Activated naive CD4-positive, alpha-beta T cell treated with anti-CD3 and anti-CD28 coated beads, Interleukin-2, amount 10 ng/mL, durations not matched to agents 7 days and 5 days (primary cell): ENCODE measurements around the gene CCM2.
A peak's percentile ranks its signal among the peaks of the same experiment; 100 is the strongest.

Experiments used
- CTCF ChIA-PET: fragments of 350-600 bp; sonication (Branson Sonifier 250); formaldehyde crosslinking; loops from one replicate; lab custom pipeline; 2021; ENCODE audit warnings: antibody characterized with exemption; lab: Charles Lee
- DNase-seq: peaks from one replicate; pipeline ENCODE4 v3.0.0-alpha.2; 2020
- H3K27ac Mint-ChIP-seq: one replicate; pipeline ENCODE4 v1.8.0; 2021; ENCODE audit warnings: mild to moderate bottlenecking, moderate library complexity, mixed read lengths
- H3K27me3 Mint-ChIP-seq: one replicate; pipeline ENCODE4 v1.8.0; 2021; ENCODE audit warnings: mild to moderate bottlenecking, mixed read lengths
- H3K36me3 Mint-ChIP-seq: one replicate; pipeline ENCODE4 v1.8.0; 2021; ENCODE audit warnings: mixed read lengths
- H3K4me1 Mint-ChIP-seq: one replicate; pipeline ENCODE4 v1.8.0; 2021; ENCODE audit warnings: mixed read lengths
- H3K4me3 Mint-ChIP-seq: one replicate; pipeline ENCODE4 v1.8.0; 2021; ENCODE audit warnings: mild to moderate bottlenecking, moderate library complexity, mixed read lengths
- H3K9me3 Mint-ChIP-seq: one replicate; pipeline ENCODE4 v1.8.0; 2021; ENCODE audit warnings: mixed read lengths

CCM2 gene

DNA sequence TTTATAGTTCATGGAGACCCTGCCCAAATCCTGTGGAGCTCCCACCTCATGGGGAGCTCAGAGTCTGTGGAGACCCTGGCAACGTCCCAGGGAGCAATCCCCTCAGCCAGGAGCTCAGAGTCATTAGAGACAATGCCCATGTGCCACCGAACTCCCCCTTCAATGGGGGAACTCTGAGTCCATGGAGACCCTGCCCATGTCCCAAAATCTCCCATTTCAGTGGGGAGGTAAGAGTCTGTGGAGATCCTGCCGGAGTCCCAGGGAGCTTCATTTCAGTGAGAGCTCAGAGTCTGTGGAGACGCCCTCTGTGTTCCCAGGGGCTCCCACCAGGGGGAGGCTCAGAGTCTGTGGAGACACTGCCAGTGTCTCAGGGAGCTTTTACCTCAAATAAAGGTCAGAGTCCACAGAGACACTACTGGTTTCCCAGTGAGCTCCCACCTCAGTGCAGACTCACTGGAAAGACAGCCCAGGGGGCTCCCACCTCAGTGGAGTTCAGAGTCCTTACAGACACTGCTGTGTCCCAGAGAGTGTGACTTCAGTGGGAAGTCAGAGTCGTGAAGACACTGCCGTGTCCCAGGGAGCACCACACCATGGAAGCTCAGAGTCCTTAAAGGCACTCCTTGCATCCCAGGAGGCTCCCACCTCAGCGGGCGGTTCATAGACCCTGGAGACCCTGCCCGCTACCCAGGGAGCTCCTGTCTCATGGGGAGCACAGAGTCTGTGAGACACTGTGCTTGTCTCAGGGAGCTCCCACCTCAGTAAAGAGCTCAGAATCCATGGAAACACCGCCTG lies 26.2 kb upstream of the CCM2 start:
- DNase-seq, result peak; percentile 77
- no peaks in the 10 kb centered on the region for H3K9me3 Mint-ChIP-seq
- CTCF ChIA-PET, result interaction anchor here (0.6 to 4.7 kb wide), 31 partner anchors 9 to 161 kb away, joined by 3 to 102 read pairs (median 5); partner anchors contain the start of genes CCM2 and TBRG4
- peak overlapping the region; percentile 77 for H3K27ac Mint-ChIP-seq
- no peak overlapping the region for H3K4me3 Mint-ChIP-seq
- peaks cover 76% of the 10 kb centered on the region for H3K36me3 Mint-ChIP-seq
- H3K27me3 Mint-ChIP-seq, result no peaks in the 10 kb centered on the region
- peaks cover 55% of the 10 kb centered on the region for H3K4me1 Mint-ChIP-seq

- no peaks in the 10 kb centered on the region for H3K27me3 Mint-ChIP-seq
- peaks cover 71% of the 10 kb centered on the region for H3K36me3 Mint-ChIP-seq
- peak overlapping the region; percentile 77 for H3K27ac Mint-ChIP-seq
- H3K9me3 Mint-ChIP-seq, result no peaks in the 10 kb centered on the region
- peak overlapping the region; percentile 56 for H3K4me3 Mint-ChIP-seq
- CTCF ChIA-PET, result interaction anchor here (0.5 to 4.7 kb wide), 20 partner anchors 9 to 499 kb away, joined by 3 to 102 read pairs (median 6); partner anchors contain the start of gene CCM2
- DNase-seq, result no peak
- peaks cover 60% of the 10 kb centered on the region for H3K4me1 Mint-ChIP-seq
These were observed 25.5 kb upstream of the CCM2 start for GRCh38 chr7:44974549-44974948.

DNA sequence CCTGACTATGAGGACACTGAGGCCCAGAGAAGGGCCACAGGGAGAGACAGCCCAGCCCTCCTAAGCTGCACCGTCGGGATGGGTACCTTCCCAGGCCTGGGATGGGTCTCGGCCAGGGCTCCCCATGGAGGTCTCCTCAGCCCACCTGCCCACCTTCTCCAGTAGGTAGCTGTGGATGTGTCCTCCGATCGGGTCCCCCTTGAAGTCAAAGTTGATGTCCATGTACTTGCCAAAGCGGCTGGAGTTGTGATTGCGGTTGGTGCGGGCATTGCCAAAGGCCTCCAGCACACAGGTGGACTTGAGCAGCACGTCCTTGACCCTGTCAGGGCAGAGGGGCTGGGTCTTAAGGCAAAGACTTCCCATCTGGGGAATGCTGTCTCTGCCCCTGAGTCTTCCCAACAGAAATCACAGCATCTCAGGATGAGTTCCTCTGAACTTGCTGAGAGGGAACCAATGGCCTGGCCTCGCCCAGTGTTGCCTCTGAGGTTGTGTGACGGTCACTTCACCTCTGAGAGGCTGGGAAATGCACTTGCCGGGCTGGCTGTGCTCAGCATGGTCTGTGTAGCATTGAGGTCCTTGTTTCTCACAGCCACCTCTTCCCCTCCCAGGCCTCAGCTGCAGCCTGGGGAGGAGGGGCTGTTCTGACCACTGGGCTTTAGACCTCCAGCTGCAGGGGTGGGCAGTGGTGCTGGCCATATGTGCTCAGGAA lies 24.5 kb upstream of the CCM2 start:
- peaks cover 66% of the 10 kb centered on the region for H3K36me3 Mint-ChIP-seq
- peaks cover 70% of the 10 kb centered on the region for H3K4me1 Mint-ChIP-seq
- no peak for DNase-seq
- CTCF ChIA-PET, result interaction anchor here (0.7 to 4.7 kb wide), 4 partner anchors 27 to 500 kb away, joined by 3 to 102 read pairs (median 46); no protein-coding TSS in a partner anchor
- peak overlapping the region; percentile 64 for H3K27ac Mint-ChIP-seq
- no peaks in the 10 kb centered on the region for H3K9me3 Mint-ChIP-seq
- no peaks in the 10 kb centered on the region for H3K27me3 Mint-ChIP-seq
- peak overlapping the region; percentile 90 for H3K4me3 Mint-ChIP-seq

GRCh38 chr7:44976040-44976745 lies 23.8 kb upstream of the CCM2 start:
- no peak for DNase-seq
- peak overlapping the region; percentile 90 for H3K4me3 Mint-ChIP-seq
- H3K9me3 Mint-ChIP-seq, result no peaks in the 10 kb centered on the region
- no peaks in the 10 kb centered on the region for H3K27me3 Mint-ChIP-seq
- peak overlapping the region; percentile 92 for H3K27ac Mint-ChIP-seq
- CTCF ChIA-PET, result interaction anchor here (1.1 to 4.7 kb wide), 2 partner anchors 53 to 58 kb away, joined by 4 to 51 read pairs; no protein-coding TSS in a partner anchor
- peaks cover 77% of the 10 kb centered on the region for H3K4me1 Mint-ChIP-seq
- peaks cover 69% of the 10 kb centered on the region for H3K36me3 Mint-ChIP-seq

- Mint-ChIP-seq H3K9me3 (no peaks in the 10 kb centered on the region), H3K36me3 (peaks cover 68% of the 10 kb centered on the region), H3K4me3 (peak overlapping the region; percentile 90), H3K4me1 (peaks cover 81% of the 10 kb centered on the region), H3K27ac (peak overlapping the region; percentile 92), H3K27me3 (no peaks in the 10 kb centered on the region)
- CTCF ChIA-PET, result interaction anchor here (1.1 to 4.7 kb wide), 2 partner anchors 54 to 57 kb away, joined by 4 to 51 read pairs; no protein-coding TSS in a partner anchor
- DNase-seq, result no peak
These were observed 23.2 kb upstream of the CCM2 start for GRCh38 chr7:44976746-44977196.

- peaks cover 69% of the 10 kb centered on the region for H3K36me3 Mint-ChIP-seq
These were observed 22.6 kb upstream of the CCM2 start for GRCh38 chr7:44977304-44977958.

GRCh38 chr7:44977959-44978335 lies 22.1 kb upstream of the CCM2 start:
- CTCF ChIA-PET, result interaction anchor here (0.8 to 2.8 kb wide), 3 partner anchors 19 to 157 kb away, joined by 4 to 11 read pairs (median 5); no protein-coding TSS in a partner anchor
- no peaks in the 10 kb centered on the region for H3K27me3 Mint-ChIP-seq
- peak; percentile 39 for DNase-seq
- peaks cover 81% of the 10 kb centered on the region for H3K4me1 Mint-ChIP-seq
- peak overlapping the region; percentile 90 for H3K4me3 Mint-ChIP-seq
- H3K27ac Mint-ChIP-seq, result peak overlapping the region; percentile 92
- peaks cover 72% of the 10 kb centered on the region for H3K36me3 Mint-ChIP-seq
- no peaks in the 10 kb centered on the region for H3K9me3 Mint-ChIP-seq

More at GRCh38 chr7:44977304-44977958, 22.6 kb upstream of the CCM2 start:
- Mint-ChIP-seq H3K4me3 (peak overlapping the region; percentile 90), H3K9me3 (no peaks in the 10 kb centered on the region), H3K27me3 (no peaks in the 10 kb centered on the region), H3K27ac (peak overlapping the region; percentile 92), H3K4me1 (peaks cover 81% of the 10 kb centered on the region)
- CTCF ChIA-PET, result interaction anchor here (0.8 to 2.8 kb wide), 4 partner anchors 20 to 158 kb away, joined by 4 to 11 read pairs (median 4); no protein-coding TSS in a partner anchor
- DNase-seq, result peak; percentile 86

DNA sequence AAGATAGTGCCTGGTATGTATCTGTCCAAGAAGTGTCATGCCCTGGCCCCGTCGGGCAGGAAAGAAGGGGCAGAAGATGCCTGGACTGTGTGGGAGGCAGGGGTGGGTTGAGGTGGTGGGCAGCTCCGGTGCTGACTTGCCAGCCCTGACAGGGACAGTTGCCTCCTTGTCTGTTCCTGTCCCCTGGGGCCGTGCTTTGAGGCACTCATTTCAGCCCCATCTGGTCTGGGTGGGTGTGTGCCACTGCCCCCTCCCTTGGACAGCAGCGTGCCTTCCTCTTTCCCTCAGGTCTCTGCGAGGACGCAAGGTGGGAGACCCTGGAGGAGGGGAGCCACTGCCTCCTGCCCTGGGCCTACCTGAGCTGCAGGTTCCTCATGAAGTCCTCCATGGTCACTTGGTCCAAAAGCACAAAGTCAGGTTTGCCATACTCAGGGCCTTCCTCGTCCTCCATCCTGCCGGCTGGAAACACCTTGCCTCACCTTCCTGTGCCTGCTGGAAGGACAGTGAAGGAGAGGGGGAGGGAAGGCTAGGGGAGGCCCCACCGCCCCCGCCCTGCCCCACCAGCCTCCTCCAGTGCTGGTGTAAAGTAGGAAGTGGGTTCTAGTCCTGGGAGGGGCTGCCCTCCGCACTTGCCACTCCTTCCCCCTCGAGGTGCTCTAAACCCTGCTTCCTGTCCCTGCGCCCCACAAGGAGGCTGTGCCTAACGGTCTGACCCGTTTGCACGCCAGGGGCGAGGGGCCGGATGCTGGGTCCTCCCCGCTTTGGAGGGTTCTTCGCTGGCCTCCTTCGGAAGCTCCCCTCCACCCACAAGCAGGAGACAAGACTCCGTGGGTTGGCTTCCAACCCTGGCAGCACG lies 21.3 kb upstream of the CCM2 start, which contains the start of gene MYO1G:
MYO1G (minus strand) TSS at position 505 of the 856 bp plus-strand sequence; CDS start at position 451, 54 bp downstream.
- no peaks in the 10 kb centered on the region for H3K9me3 Mint-ChIP-seq
- H3K27ac Mint-ChIP-seq, result peak within 1 kb of the TSS; percentile 92
- H3K27me3 Mint-ChIP-seq, result no peaks in the 10 kb centered on the region
- peaks cover 73% of the 10 kb centered on the region for H3K36me3 Mint-ChIP-seq
- H3K4me1 Mint-ChIP-seq, result peaks cover 83% of the 10 kb centered on the region
- CTCF ChIA-PET, result interaction anchor here (0.8 to 2.9 kb wide), 7 partner anchors 8 to 157 kb away, joined by 3 to 16 read pairs (median 4); partner anchors contain the start of gene CCM2
- DNase-seq, result peak; percentile 95
- peak within 1 kb of the TSS; percentile 90 for H3K4me3 Mint-ChIP-seq

GRCh38 chr7:44979481-44980392 lies 20.3 kb upstream of the CCM2 start:
- H3K4me3 Mint-ChIP-seq, result peak overlapping the region; percentile 90
- peak; percentile 34 for DNase-seq
- CTCF ChIA-PET, result interaction anchor here (0.6 to 2.9 kb wide), 6 partner anchors 7 to 132 kb away, joined by 3 to 16 read pairs (median 6); partner anchors contain the start of genes CCM2 and TBRG4

GRCh38 chr7:44980393-44981034 lies 19.5 kb upstream of the CCM2 start:
- peak overlapping the region; percentile 92 for H3K27ac Mint-ChIP-seq
- peaks cover 77% of the 10 kb centered on the region for H3K36me3 Mint-ChIP-seq
- DNase-seq, result peak; percentile 59
- H3K4me1 Mint-ChIP-seq, result peaks cover 83% of the 10 kb centered on the region
- no peaks in the 10 kb centered on the region for H3K9me3 Mint-ChIP-seq
- H3K4me3 Mint-ChIP-seq, result peak overlapping the region; percentile 90
- CTCF ChIA-PET, result interaction anchor here (0.6 to 2.9 kb wide), 4 partner anchors 16 to 131 kb away, joined by 3 to 16 read pairs (median 7); partner anchors contain the start of genes CCM2 and TBRG4
- H3K27me3 Mint-ChIP-seq, result no peaks in the 10 kb centered on the region

More at GRCh38 chr7:44979481-44980392, 20.3 kb upstream of the CCM2 start:
- H3K9me3 Mint-ChIP-seq, result no peaks in the 10 kb centered on the region
- no peaks in the 10 kb centered on the region for H3K27me3 Mint-ChIP-seq
- peaks cover 83% of the 10 kb centered on the region for H3K4me1 Mint-ChIP-seq
- H3K27ac Mint-ChIP-seq, result peak overlapping the region; percentile 92
- peaks cover 75% of the 10 kb centered on the region for H3K36me3 Mint-ChIP-seq
